Natural killer cell (primary cell): Measurements from ENCODE around the gene FRAS1. TPM values are rescaled to one million over a fixed set of nuclear protein-coding genes. Genes with fewer than 3 reads are reported as not detected.

ENCODE experiments used
- ATAC-seq, 3 donors: fragments of 150-1000 bp in 2 of 3; fragments of 200-7000 bp in 1 of 3; cut with Tn5 transposase; 1 replicate in 1 of 3; 2 replicates in 2 of 3; pipeline ENCODE4 v1.10.0; 2021; ENCODE audit warnings: mild to moderate bottlenecking in 2 of 3, moderate library complexity in 2 of 3
- DNase-seq, 2 donors: peaks; one replicate each; pipeline versions ENCODE4 v3.0.0 to v3.0.0-alpha.2; 2013 to 2021; ENCODE audit warnings: mixed read lengths in 1 of 2
- H3K27ac ChIP-seq: one replicate; pipeline ENCODE4 v1.5.1; 2013; ENCODE audit warnings: mild to moderate bottlenecking, low read length
- H3K27me3 ChIP-seq: one replicate; pipeline ENCODE4 v1.6.1; 2013; ENCODE audit warnings: low read length; ENCODE audit not compliant: control insufficient read depth, insufficient read depth
- H3K36me3 ChIP-seq: one replicate; pipeline ENCODE4 v1.6.1; 2013; ENCODE audit warnings: low read length; ENCODE audit not compliant: control insufficient read depth, insufficient read depth
- H3K4me1 ChIP-seq: one replicate; pipeline ENCODE4 v1.6.1; 2013; ENCODE audit warnings: low read length; ENCODE audit not compliant: control insufficient read depth, insufficient read depth
- H3K4me3 ChIP-seq: one replicate; pipeline ENCODE4 v1.5.1; 2013; ENCODE audit warnings: low read length
- H3K9me3 ChIP-seq: one replicate; pipeline ENCODE4 v1.6.1; 2013; ENCODE audit warnings: low read length; ENCODE audit not compliant: control insufficient read depth, insufficient read depth
- H3K27ac Mint-ChIP-seq, 2 donors: one replicate each; pipeline ENCODE4 v1.8.0; 2022; ENCODE audit warnings: mild to moderate bottlenecking in 2 of 2, mixed read lengths in 2 of 2, moderate library complexity in 1 of 2
- H3K27me3 Mint-ChIP-seq, 2 donors: one replicate each; pipeline ENCODE4 v1.8.0; 2022; ENCODE audit warnings: low read depth in 2 of 2, mixed read lengths in 2 of 2
- H3K36me3 Mint-ChIP-seq: one replicate; pipeline ENCODE4 v1.8.0; 2022; ENCODE audit warnings: mixed read lengths
- H3K4me1 Mint-ChIP-seq, 2 donors: one replicate each; pipeline ENCODE4 v1.8.0; 2022; ENCODE audit warnings: mixed read lengths in 2 of 2
- H3K4me3 Mint-ChIP-seq: one replicate; pipeline ENCODE4 v1.8.0; 2022; ENCODE audit warnings: mild to moderate bottlenecking, moderate library complexity, mixed read lengths
- H3K9me3 Mint-ChIP-seq, 2 donors: one replicate each; pipeline ENCODE4 v1.8.0; 2022; ENCODE audit warnings: mixed read lengths in 2 of 2
- CTCF ChIP-seq: fragments of 200-600 bp; IDR thresholded peaks from one replicate; pipeline ENCODE4 v1.8.0; 2022; ENCODE audit warnings: antibody characterized with exemption
- WGBS: methylation state at CpG from one replicate; pipeline ENCODE4 v1.1.7; 2013; ENCODE audit warnings: missing lambda C conversion rate; ENCODE audit not compliant: insufficient coverage; 5-methylcytosine and 5-hydroxymethylcytosine counted together
- intact Hi-C: fragments of 100-400 bp; cut with micrococcal nuclease; formaldehyde crosslinking; loops from one replicate; pipeline ENCODE4 v1.14.2; 2022
- total RNA-seq, 4 donors: library from RNA; stranded (reverse); fragments of 120-200 nt in 1 of 4; gene quantifications; one replicate each; pipeline versions ENCODE4 v1.2.3 to v1.2.4, GENCODE V29; 2013 to 2022

FRAS1 gene
- total RNA-seq, 3 donors from 2014 or later (not counting 1 experiment from before 2014, with no cell fraction given) = 0.15 to 0.31 TPM; not detected in 1

- H3K36me3 ChIP-seq = no peaks in the 10 kb centered on the region
- Mint-ChIP-seq H3K9me3 (no peaks in the 10 kb centered on the region), H3K4me1 (peaks cover 0 to 11% of the 10 kb centered on the region in 2 donors), H3K27me3 (peaks cover 25 to 72% of the 10 kb centered on the region in 2 donors), H3K36me3 (no peaks in the 10 kb centered on the region), H3K4me3 (no peak overlapping the region), H3K27ac (no peak overlapping the region)
- 83% methylated on average over 2 of the region's 3 CpGs for WGBS
- intact Hi-C loops = no loop called here
- ATAC-seq (no peak), DNase-seq (no peak)
- H3K27me3 ChIP-seq = no peaks in the 10 kb centered on the region
- no peak overlapping the region for H3K4me3 ChIP-seq
- no peak overlapping the region for H3K27ac ChIP-seq
- TF ChIP-seq CTCF = no peak
- H3K9me3 ChIP-seq = no peaks in the 10 kb centered on the region
- no peaks in the 10 kb centered on the region for H3K4me1 ChIP-seq
Observed at GRCh38 chr4:78152795-78153194, 95.7 kb downstream of the FRAS1 start.

GRCh38 chr4:78154972-78155590 is 98.0 kb downstream of the FRAS1 start:
- no peak for ATAC-seq
- Mint-ChIP-seq H3K4me3 (no peak overlapping the region), H3K9me3 (peaks cover 0 to 2% of the 10 kb centered on the region in 2 donors), H3K4me1 (peaks cover 0 to 11% of the 10 kb centered on the region in 2 donors), H3K27me3 (peaks cover 30 to 78% of the 10 kb centered on the region in 2 donors), H3K27ac (no peak overlapping the region), H3K36me3 (no peaks in the 10 kb centered on the region)
- Histone ChIP-seq H3K36me3 (no peaks in the 10 kb centered on the region), H3K4me3 (no peak overlapping the region), H3K27ac (no peak overlapping the region), H3K9me3 (no peaks in the 10 kb centered on the region), H3K4me1 (no peaks in the 10 kb centered on the region), H3K27me3 (peaks cover 5% of the 10 kb centered on the region)
- intact Hi-C loops = no loop called here
- WGBS = 100% methylated on average over 1 of the region's 1 CpG
- no peak for DNase-seq
- TF ChIP-seq CTCF = no peak

- no peak for TF ChIP-seq CTCF
- intact Hi-C loops = no loop called here
- Mint-ChIP-seq H3K9me3 (peaks cover 0 to 2% of the 10 kb centered on the region in 2 donors), H3K27me3 (peaks cover 30 to 80% of the 10 kb centered on the region in 2 donors), H3K4me1 (peaks cover 0 to 11% of the 10 kb centered on the region in 2 donors), H3K27ac (no peak overlapping the region), H3K36me3 (no peaks in the 10 kb centered on the region), H3K4me3 (no peak overlapping the region)
- ATAC-seq = no peak
- no peak for DNase-seq
- H3K27ac ChIP-seq = no peak overlapping the region
- H3K9me3 ChIP-seq = no peaks in the 10 kb centered on the region
- no peaks in the 10 kb centered on the region for H3K36me3 ChIP-seq
- WGBS = 39% methylated on average over 5 of the region's 6 CpGs
- H3K4me1 ChIP-seq = no peaks in the 10 kb centered on the region
- peaks cover 7% of the 10 kb centered on the region for H3K27me3 ChIP-seq
- no peak overlapping the region for H3K4me3 ChIP-seq
Observed at GRCh38 chr4:78155616-78156105, 98.5 kb downstream of the FRAS1 start.

- H3K9me3 Mint-ChIP-seq = peaks cover 0 to 2% of the 10 kb centered on the region in 2 donors
- no peak overlapping the region for H3K4me3 Mint-ChIP-seq
- no peaks in the 10 kb centered on the region for H3K36me3 Mint-ChIP-seq
- Histone ChIP-seq H3K36me3 (no peaks in the 10 kb centered on the region), H3K9me3 (no peaks in the 10 kb centered on the region), H3K4me1 (no peaks in the 10 kb centered on the region), H3K27ac (no peak overlapping the region), H3K27me3 (peaks cover 7% of the 10 kb centered on the region), H3K4me3 (no peak overlapping the region)
- peaks cover 0 to 11% of the 10 kb centered on the region in 2 donors for H3K4me1 Mint-ChIP-seq
- no peak for DNase-seq
- intact Hi-C loops = no loop called here
- H3K27me3 Mint-ChIP-seq = peaks cover 27 to 75% of the 10 kb centered on the region in 2 donors
- no peak for TF ChIP-seq CTCF
- H3K27ac Mint-ChIP-seq = no peak overlapping the region
- WGBS = 88% methylated on average over 5 of the region's 5 CpGs
- no peak for ATAC-seq
Observed at GRCh38 chr4:78156520-78156919, 99.4 kb downstream of the FRAS1 start.
